ENCODE results near the gene BTBD7. TPM values are rescaled to one million over a fixed set of nuclear protein-coding genes. Genes with fewer than 3 reads are reported as not detected.

BTBD7 gene
- total RNA-seq, 2 donors from 2014 or later: 16.3 to 25.1 TPM

DNA sequence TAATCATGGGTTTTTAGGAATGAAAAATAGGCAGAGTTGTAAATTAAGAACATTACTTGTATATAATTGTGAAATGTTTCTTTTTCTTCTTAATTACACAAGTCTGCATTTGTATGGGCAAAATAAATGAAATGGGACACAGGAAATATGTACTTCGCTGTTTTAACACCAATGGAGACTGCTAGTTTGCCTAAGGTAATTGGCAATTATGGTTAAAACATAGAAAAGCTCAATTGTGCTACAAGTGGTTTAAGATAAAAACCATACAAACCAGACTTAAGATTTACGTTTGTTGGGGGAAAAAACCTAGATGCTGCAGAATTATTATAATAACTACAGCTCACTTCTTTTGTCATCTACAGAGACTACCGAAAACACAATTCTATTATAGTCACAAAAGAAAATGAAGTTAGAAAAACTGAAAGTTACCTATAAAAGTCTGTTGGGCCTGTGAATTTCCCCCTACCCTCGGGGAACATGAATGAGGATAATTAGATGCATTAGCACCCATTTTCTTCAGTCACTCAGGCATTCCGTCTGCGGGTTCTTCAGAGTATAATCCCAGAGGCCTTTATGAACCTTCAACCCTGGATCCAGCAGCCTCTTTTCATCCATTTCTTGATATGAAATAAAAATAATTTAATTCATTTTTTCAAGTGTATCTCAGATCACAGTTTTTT lies 37.2 kb downstream of the BTBD7 start:
- TF ChIP-seq POLR2A (IDR thresholded peaks at IDR 0.05): no peak
- TF ChIP-seq, protein P1, sequence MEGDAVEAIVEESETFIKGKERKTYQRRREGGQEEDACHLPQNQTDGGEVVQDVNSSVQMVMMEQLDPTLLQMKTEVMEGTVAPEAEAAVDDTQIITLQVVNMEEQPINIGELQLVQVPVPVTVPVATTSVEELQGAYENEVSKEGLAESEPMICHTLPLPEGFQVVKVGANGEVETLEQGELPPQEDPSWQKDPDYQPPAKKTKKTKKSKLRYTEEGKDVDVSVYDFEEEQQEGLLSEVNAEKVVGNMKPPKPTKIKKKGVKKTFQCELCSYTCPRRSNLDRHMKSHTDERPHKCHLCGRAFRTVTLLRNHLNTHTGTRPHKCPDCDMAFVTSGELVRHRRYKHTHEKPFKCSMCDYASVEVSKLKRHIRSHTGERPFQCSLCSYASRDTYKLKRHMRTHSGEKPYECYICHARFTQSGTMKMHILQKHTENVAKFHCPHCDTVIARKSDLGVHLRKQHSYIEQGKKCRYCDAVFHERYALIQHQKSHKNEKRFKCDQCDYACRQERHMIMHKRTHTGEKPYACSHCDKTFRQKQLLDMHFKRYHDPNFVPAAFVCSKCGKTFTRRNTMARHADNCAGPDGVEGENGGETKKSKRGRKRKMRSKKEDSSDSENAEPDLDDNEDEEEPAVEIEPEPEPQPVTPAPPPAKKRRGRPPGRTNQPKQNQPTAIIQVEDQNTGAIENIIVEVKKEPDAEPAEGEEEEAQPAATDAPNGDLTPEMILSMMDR (IDR thresholded peaks at IDR 0.05): no peak
- ATAC-seq: no peak
- intact Hi-C loops (cut with DNase I): no loop called here
- no peaks in the 10 kb centered on the region for H3K27me3 ChIP-seq
- no peaks in the 10 kb centered on the region for H3K9me3 ChIP-seq
- peaks cover 0 to 3% of the 10 kb centered on the region in 2 donors for H3K36me3 ChIP-seq (replicated peaks in 1 of 2; ENCODE audit: insufficient read depth in 1 of 2, low read depth in 2 of 2)
- 91 to 92% methylated on average over 6 of the region's 6 CpGs for WGBS, 2 donors
- DNase-seq: no peak
- H3K27ac ChIP-seq: no peak overlapping the region
- no peak overlapping the region for H3K4me3 ChIP-seq
- no peaks in the 10 kb centered on the region for H3K4me1 ChIP-seq

DNA sequence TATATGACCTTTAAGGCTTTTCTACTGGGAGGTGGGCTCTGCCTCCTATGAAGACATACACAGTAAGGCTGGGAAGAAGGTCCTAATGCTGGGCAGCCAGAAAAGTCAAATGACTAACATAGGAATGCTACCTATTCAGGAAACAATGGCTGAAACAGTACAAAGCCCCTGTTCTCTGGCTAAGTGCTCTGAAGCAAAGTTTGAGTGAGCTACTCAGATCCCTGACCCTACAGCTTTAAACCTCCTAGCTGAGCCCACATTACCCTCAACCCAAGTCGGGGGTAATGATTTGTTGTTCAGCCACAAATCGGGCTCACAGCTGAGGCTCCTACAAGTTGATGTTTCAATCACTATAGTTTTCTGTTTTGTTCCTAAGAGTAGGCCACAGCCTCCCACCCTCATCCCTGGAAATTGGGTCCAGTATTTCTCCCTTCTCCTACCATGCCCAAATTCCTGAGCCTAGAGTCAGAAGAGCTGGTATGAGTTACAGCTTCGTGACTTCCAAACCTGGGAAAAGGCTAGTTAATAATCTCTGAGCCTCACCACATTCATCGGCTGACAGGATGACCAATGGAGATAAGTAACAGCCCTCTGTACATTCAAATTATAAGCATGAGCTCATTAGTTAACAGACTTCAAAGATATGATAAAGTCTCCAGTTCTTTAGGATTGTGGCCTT lies 46.5 kb downstream of the BTBD7 start:
- intact Hi-C loops (cut with DNase I): no loop called here
- Histone ChIP-seq H3K27me3 (no peaks in the 10 kb centered on the region), H3K9me3 (no peaks in the 10 kb centered on the region), H3K27ac (no peak overlapping the region), H3K4me3 (no peak overlapping the region), H3K36me3 (replicated peaks in 1 of 2; ENCODE audit: insufficient read depth in 1 of 2, low read depth in 2 of 2) (no peaks in the 10 kb centered on the region), H3K4me1 (peaks cover 17% of the 10 kb centered on the region)
- WGBS, 2 donors: 65 to 81% methylated on average over 4 of the region's 4 CpGs
- DNase-seq (no peak), ATAC-seq (no peak)
- no peak for TF ChIP-seq POLR2A (IDR thresholded peaks at IDR 0.05)
- TF ChIP-seq, protein P1 (IDR thresholded peaks at IDR 0.05): no peak

DNA sequence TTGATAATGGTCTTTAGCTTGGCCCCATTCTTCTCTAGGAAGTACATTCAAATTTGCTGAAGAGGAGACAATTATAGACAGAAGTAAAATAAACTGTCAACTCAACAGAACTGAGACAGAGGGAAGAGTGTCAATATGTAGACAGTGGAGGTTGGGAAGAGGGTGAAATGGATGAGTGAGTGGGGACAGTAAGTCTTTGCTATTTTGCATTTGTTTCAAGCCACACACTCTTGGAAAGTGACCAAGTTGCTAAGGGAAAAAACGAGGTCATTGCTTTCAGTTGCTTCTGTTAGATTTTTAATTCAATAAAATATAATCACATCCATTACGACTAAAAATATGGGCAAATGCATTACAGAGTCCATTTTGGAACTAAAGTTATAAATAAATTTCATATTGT lies 47.8 kb downstream of the BTBD7 start:
- Histone ChIP-seq H3K27me3 (no peaks in the 10 kb centered on the region), H3K4me3 (no peak overlapping the region), H3K27ac (no peak overlapping the region), H3K9me3 (no peaks in the 10 kb centered on the region), H3K4me1 (peaks cover 17% of the 10 kb centered on the region), H3K36me3 (replicated peaks in 1 of 2; ENCODE audit: insufficient read depth in 1 of 2, low read depth in 2 of 2) (no peaks in the 10 kb centered on the region)
- WGBS, 2 donors: 49 to 55% methylated on average over 2 of the region's 2 CpGs
- intact Hi-C loops (cut with DNase I): no loop called here
- TF ChIP-seq, protein P1 (IDR thresholded peaks at IDR 0.05): no peak
- no peak for TF ChIP-seq POLR2A (IDR thresholded peaks at IDR 0.05)
- ATAC-seq (no peak), DNase-seq (no peak)

DNA sequence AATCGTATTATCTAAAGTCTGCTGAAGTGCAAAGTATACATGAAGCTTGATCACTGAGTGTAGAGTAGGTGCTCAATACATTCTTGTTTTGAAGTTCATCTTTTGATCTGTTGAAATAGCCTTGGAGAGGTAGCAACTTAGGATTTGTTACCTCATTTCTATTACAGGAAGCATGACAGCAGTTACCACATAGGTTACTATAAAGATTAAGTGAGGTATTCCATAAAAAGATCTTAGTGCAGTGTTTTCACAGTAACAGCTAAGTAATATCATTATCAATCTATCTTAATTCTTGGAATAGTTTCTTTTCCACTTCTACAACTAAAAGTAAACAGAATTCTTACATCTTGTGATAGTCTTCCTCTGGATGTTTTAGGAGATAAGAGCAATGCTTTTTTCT lies 50.9 kb downstream of the BTBD7 start:
- Histone ChIP-seq H3K9me3 (no peaks in the 10 kb centered on the region), H3K4me3 (no peak overlapping the region), H3K27ac (no peak overlapping the region), H3K4me1 (peaks cover 24% of the 10 kb centered on the region), H3K27me3 (no peaks in the 10 kb centered on the region), H3K36me3 (replicated peaks in 1 of 2; ENCODE audit: insufficient read depth in 1 of 2, low read depth in 2 of 2) (no peaks in the 10 kb centered on the region)
- 73 to 89% methylated on average over 1 of the region's 1 CpG for WGBS, 2 donors
- no peak for TF ChIP-seq POLR2A (IDR thresholded peaks at IDR 0.05)
- TF ChIP-seq, protein P1 (IDR thresholded peaks at IDR 0.05): no peak
- ATAC-seq (no peak), DNase-seq (no peak)
- intact Hi-C loops (cut with DNase I): no loop called here
